Measurements from ENCODE around the gene KCNK4.

KCNK4 gene

GRCh38 chr11:64342869-64343745, 52.0 kb downstream of the KCNK4 start:
- DNase-seq (ENCODE audit: extremely low read depth in 1 of 2, low read depth in 1 of 2) = no peak

- DNase-seq (ENCODE audit: extremely low read depth in 1 of 2, low read depth in 1 of 2) = no peak
Observed at GRCh38 chr11:64343767-64344559, 52.9 kb downstream of the KCNK4 start.

- DNase-seq (ENCODE audit: extremely low read depth in 1 of 2, low read depth in 1 of 2) = no peak
Observed at GRCh38 chr11:64344787-64345186, 53.7 kb downstream of the KCNK4 start.

GRCh38 chr11:64347193-64347867, 56.2 kb downstream of the KCNK4 start:
- no peak for DNase-seq (ENCODE audit: extremely low read depth in 1 of 2, low read depth in 1 of 2)

- no peak for DNase-seq (ENCODE audit: extremely low read depth in 1 of 2, low read depth in 1 of 2)
Observed at GRCh38 chr11:64348383-64349024, 57.4 kb downstream of the KCNK4 start.

- DNase-seq (ENCODE audit: extremely low read depth in 1 of 2, low read depth in 1 of 2) = no peak
Observed at GRCh38 chr11:64349025-64349387, 57.9 kb downstream of the KCNK4 start.

- no peak for DNase-seq (ENCODE audit: extremely low read depth in 1 of 2, low read depth in 1 of 2)
Observed at GRCh38 chr11:64349404-64349803, 58.3 kb downstream of the KCNK4 start.
